Inferior parietal cortex (tissue), 1 donor: ENCODE results near the gene NBAS.
"Not testable (repeated sequence)": the region's sequence is repeated elsewhere in the genome, so short reads cannot be mapped to it uniquely, and the experiment has no call there.

ENCODE experiments used
- DNase-seq: peaks from one replicate; pipeline ENCODE4 v3.0.0-alpha.2; 2016; ENCODE audit errors: extremely low spot score

The NBAS gene

DNA sequence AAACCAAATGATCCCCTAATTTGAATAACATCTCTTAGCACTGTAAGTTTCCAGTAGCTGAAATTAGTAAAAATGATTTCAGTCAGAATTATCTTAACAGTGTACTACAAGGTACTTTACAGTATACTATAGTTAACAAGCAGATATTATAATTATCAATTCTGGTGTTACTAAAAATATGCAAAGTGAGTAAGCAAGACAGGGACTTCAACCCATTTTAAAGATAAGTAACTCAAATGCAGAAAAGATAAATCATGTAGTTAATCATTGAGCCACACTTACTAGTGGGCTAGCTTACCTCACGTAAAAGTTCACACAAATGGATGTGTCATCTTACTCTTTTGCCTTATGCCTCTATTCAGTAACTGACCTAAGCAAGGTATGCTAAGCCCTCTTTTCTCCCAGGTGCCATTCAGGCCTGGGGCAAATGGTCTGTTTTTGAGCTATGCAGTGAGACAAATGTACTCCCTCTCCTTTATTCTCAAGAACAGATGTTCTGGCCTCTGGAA lies 101.0 kb downstream of the NBAS start:
- DNase-seq, result no peak

DNA sequence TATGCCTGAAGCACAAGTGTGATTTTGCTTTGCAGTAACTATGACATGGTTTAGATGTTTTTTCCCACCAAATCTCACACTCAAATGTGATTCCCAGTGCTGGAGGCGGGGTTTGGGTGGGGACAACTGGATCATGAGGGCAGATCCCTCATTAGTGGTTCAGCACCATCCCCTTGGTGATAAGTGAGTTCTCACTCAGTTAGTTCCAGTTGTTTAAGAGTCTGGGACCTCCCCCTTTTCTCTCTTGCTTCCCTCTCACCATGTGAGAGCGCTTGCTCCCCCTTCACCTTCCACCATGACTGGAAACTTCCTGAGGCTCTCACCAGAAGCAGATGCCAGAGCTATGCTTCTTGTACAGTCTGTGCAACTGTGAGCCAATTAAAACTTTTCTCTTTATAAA lies 102.9 kb downstream of the NBAS start:
- no peak for DNase-seq

DNA sequence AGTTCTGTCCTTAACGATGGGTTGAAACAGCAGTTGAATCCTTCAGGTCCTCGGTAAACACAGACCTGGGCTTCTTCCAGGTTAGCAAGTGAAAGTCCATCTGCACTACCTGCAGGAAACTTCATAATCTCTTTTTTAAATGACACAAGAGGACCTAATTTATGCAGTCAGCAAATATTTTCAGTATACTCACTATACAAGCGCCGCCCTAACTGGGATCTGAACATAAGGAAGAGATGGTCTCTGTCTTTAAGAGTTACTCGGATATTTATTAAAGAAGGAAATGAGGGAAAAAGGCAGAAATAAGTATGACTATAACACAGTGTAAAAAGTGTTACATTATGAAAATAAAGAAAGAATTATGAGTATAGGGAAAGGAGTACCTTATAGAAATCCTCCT lies 103.3 kb downstream of the NBAS start:
- no peak for DNase-seq

DNA sequence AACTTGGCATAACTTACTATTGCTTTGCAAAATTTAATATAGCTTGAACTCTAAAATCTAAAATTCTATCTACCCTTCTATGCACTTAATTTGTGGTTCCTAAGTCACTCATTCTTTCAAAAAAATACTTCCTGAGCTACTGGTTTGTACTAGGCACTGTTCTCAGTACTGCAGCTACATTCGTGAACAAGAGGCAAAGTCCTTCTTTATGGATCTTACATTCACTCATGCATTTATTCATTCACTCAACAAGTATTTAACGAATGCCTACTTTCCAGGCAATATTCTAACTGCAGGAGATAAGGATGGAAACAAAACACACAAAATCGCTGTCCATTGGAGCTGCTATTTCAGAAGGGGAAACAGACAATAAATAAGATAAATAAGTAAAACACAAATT lies 104.8 kb downstream of the NBAS start:
- no peak for DNase-seq

DNA sequence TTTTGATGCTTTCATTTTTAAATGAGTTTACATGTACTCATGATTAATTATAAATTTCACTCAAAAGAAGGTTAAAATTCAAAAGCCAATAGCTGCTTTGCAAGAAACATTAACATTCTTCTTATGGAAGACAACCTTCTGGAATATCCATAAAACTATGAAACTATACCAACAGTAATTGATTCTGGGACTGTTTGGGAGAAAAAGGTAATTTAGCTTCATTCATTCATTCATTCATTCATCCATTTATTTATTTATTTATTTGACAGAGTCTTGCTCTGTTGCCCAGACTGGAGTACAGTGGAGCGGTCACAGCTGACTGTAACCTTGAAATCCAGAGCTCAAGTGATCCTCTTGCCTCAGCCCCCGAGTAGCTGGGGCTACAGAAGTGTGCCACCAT lies 110.3 kb downstream of the NBAS start:
- DNase-seq, result no peak

DNA sequence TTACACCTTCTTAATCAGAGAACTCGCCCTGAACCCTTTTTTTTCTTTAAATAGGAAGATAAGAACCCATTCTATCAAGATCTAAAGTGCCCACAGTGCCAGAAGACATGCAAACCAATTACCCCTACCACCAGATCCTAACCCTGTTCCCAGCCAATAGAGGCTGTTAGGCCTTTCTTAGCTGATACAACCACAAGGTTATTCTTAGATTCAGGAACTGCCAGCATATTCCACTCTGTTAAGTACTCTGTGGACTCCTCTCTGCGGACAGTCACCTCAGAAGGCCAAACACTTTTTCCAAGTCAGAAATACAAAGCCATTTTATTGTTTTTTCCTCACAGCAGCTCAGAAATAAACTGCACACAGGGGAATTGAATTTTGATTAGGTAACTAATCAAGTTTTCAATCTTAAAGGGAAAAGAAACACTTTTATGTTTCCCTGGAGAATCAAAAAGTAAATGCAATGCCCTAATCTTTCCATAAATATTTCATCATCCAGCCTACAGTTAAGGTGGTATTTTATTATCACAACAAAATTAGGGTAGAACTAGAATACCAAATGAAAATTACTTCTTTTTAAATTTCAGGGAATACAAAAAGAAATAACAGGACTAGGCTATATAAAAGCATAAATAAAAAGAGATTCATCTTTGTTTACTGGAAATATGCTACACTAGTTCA lies 111.4 kb downstream of the NBAS start:
- DNase-seq, result no peak

DNA sequence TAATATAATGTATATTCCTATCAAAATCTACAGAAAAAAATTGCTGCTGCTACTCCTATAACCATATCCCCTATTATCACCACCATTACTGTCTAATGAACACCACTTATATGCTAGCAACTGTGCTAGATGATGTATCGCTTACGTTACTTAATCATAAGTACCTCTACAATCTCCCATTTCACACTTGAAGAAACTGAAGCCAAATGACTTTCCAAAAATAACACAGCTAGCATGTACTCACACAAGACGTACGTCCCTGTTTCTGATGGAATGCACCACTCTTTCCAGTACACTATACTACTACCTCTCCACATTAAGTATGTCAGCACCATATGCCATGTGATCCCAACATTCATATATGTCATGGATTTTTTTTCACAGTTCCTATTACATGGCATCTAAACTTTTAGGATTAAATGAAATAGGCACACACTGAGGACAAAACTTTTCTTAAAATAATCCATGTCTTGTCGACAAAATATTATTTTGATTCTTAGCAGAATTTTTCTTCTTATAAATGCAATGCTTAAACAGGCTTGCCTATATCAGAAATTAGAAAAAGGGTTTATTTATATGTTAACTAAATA lies 112.8 kb downstream of the NBAS start:
- DNase-seq, result no peak

DNA sequence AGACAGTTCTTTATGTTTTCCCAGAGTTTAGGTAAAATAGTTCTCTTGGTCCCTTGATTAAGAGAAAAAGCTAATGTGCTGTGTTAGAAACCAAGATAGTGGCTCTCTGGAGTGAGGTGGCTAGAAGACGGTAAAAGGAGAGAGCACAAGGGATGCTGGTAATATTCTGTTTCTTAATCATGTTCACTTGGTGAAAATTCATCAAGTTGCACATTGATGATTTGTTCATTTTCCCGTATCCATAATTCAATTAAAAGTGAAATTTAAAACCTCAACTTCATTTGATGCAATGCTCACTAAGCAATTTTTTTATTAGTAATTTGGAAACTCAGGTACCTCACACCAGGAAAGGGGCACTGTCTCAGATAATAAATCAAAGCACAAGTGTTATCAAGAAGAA lies 113.8 kb downstream of the NBAS start:
- no peak for DNase-seq

DNA sequence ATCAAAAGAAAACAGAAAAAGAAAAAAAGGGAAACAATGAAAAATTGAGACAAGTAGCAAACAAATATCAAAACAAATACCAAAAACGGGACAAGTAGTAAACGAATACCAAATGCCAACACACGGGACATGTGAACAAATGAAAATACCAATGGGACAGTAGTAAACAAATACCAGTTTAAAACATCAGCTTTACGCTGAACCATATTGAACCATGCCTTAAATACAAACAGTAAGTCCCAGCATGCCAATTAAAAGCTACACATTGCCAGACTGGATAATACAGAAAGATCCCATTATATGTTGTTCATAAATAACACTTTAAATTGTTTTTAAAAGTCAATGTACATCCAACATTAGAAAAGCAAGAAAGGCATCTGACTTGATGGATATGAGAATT lies 114.2 kb downstream of the NBAS start:
- DNase-seq, result no peak

DNA sequence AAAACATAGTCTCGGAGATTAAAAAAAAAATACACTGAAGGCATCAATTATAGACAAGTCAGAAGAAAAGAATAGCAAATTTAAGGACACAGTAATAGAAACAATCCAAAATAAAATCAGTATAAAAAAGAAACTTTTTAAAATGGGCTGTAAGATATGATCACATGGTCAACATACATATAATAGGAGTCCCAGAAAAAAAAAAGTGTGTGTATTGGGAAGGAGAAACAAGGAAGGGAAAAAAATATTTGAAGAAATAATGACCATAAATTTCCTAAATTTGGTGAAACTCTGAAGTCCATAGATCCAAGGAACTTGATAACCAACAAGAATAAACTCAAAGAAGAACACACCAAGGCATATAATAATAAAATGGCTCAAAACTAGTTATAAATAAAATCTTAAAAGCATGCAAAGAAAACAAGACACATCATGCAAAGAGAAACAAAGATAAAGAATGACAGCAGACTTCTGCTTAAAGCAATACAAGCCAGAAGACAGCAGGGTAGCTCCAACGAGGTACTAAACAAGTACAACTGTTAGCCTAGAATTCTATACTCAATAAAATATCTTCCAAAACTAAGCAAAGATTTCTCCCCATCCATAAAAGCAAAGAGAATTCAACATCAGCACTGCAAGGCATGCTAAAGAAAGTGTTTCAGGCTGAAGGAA lies 115.1 kb downstream of the NBAS start:
- no peak for DNase-seq

DNA sequence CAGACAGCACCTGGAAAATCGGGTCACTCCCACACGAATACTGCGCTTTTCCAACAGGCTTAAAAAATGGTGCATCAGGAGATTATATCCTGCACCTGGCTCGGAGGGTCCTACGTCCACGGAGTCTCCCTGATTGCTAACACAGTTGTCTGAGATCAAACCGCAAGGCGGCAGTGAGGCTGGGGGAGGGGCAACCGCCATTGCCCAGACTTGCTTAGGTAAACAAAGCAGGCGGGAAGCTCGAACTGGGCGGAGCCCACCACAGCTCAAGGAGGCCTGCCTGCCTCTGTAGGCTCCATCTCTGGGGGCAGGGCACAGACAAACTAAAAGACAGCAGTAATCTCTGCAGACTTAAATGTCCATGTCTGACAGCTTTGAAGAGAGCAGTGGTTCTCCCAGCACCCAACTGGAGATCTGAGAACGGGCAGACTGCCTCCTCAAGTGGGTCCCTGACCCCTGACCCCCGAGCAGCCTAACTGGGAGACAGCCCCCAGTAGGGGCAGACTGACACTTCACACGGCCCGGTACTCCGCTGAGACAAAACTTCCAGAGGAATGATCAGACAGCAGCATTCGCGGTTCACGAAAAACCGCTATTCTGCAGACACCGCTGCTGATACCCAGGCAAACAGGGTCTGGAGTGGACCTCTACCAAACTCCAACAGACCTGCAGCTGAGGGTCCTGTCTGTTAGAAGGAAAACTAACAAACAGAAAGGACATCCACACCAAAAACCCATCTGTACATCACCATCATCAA lies 121.2 kb downstream of the NBAS start:
- not testable (repeated sequence) for DNase-seq

DNA sequence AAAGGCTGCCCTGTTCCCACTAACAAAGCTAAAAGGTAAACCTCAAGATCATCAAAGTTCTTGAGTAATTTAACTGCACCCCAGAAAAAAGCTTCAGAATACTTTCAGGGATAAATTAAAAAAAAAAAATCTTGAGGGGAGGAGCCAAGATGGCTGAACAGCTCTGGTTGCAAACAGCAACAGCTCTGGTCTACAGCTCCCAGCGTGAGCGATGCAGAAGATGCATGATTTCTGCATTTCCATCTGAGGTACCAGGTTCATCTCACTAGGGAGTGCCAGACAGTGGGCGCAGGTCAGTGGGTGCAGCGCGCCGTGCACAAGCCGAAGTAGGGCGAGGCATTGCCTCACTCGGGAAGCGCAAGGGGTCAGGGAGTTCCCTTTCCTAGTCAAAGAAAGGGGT lies 121.8 kb downstream of the NBAS start:
- DNase-seq, result not testable (repeated sequence)

DNA sequence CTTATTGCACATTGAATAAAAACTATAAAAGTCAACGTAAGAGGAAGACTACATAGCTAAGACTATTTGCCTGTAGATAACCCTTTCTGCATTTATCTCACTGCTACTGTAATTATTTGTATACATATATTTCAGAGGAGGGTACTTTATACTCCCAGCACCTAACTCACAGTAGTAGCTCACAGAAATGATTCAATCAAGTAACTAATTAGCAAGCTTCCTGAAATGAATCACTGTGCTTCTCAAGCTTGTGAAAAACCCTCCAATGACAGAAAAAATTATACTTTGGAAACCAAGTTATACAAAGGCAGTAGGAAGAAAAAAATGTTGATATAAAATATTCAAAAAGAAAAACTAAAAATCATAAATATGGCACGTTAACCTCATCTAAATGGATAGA lies 124.9 kb downstream of the NBAS start:
- DNase-seq, result no peak

DNA sequence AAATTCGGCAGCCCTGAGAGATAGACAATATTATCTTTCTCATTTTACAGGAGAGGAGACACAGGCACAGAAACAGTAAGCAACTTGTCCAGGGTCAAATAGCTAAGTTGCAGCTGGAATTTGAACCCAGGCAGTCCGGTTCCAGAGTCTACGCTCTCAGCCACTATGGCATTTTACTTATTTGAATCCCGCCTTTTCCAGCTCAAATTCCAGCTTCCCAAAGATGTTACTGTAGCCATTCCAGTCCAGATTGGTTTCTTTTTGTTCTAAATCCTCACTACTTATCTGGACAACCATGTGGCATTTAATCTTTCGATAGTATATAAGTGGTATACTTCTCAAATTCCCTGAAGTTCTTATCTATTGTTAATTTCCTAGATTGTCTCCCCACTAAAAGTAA lies 125.7 kb downstream of the NBAS start:
- no peak for DNase-seq

DNA sequence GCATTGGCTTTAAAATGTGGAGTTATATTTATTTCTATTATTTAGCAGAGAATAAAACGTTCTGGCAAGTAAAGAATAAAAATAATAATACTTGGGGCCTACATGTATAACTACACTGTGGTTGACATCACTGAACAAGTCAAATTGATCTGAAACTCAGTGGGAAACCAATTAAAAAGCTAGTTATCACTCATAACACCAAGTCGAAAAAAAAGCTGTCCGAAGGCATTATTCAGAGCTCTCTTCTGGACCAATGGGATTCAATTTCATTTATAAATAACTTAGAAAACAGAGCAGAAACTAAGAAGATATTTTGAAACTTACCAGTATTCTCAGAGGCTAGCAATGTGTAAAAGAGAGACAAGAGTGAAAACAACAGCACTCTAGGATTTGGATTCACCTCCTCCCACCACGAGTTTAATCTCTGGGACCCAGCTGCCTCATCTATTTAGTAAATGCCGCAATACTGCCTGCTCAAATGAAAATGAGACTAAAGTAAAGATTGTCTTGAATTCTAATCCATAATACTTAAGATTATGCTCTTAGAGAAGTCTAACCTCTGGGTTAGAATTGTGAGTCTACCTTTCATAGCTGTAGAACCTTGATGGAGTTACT lies 128.4 kb downstream of the NBAS start:
- no peak for DNase-seq

DNA sequence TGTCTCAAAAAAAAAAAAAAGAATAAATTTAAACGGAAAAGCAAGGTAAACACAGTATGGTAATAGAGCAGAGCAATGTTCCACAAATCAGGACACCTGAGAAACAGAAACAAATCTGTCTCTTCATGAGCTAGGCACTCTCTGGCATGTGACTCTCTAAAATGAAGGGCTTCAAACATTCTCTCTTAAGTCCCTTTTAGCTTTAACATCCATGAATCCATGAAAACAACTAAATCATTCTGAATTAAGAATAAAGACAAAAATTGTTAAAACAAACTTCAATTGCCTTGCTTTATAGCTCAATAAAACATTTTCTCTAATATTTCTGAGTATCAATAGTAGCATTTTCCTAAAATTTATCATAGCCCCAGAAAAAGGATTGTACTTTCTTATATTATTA lies 132.1 kb downstream of the NBAS start:
- no peak for DNase-seq

DNA sequence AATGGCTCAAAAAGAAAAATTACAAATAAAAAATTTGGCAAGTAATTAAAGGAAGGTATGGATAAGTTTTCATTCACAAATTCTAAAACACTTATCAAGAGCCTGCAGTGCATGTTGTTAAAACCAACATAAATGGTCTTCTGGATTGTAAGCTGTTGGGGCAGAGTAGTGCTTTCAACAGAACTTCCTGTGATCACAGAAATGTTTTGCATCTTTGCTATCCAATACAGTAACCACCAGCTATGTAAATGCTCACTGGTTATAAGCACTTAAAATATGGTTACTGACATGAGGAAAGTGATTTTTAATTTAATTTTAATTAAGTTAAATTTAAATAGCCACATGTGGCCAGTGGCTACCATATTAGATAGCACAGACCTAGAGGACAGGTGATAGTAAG lies 133.1 kb downstream of the NBAS start:
- no peak for DNase-seq

DNA sequence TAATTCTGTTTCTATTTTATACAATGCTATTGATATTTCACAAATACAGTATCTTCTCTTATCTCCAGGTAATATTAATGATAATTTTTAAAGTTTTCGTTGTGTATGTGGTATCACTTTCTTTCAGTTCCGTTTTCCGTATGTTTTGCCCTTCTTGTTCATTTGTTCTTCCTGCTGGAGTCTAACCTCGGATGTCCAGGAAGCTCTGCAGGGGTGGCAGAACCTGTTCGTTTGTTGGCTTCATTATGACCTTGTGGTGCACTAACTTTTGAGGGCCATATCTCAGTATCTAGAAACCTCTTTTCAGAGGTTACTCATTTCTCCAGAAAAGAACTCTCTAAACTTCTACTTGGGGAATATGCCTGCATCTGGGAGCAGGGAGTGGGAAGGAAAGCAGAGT lies 134.5 kb downstream of the NBAS start:
- DNase-seq, result no peak

DNA sequence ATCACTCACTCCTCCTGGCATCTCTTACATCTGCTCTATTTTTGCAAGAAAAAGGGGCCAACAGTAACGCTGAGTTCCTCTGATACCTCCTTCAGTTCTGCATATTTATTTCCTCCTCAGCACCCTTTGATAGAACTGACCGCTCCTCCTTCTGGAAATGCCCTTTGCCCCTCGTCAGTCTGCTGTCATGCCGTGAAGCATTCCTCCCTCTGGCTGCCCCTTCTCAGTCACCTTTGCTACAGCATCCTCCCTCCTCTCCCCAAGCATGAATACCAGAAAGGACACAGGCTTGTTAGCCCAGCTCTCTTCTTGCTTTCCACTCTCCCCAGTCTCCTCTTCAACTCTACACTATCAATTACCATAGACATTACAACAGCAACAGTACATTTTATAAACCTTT lies 135.4 kb downstream of the NBAS start:
- no peak for DNase-seq

DNA sequence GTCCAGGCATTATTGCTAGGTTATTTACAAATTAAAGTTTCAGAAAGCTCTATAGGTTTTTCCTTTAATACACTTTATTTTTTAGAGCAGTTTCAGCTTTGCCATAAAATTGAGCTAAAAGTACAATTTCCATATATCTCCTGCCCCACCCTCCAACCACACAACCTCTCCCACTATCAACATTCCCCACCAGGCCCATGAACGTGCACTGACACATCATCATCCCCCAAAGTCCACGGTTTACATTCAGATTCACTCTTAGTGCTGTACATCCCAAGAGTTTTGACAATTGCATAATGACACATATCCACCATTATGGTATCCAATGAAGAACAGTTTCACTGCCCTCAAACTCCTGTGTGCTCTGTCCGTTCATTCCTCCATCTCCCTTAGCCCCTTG lies 139.4 kb downstream of the NBAS start:
- no peak for DNase-seq

DNA sequence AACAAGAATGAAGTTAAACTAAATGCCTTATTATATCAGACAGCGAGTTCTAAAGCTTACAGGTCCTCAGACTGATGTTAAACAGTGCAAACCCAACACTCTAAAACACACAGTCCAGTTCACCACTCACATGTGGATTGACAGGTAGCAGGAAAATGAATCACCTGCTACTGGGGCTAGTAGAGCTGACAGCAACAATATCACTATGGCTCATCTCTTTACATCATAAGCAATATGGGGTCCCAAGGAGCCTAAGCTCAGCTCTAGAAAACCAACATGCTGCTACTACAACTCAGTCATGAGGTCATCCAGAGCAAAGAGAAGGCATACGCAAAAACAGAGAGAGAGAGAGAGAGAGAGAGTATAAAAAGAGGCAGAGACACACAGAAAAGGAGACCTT lies 145.4 kb downstream of the NBAS start:
- no peak for DNase-seq

DNA sequence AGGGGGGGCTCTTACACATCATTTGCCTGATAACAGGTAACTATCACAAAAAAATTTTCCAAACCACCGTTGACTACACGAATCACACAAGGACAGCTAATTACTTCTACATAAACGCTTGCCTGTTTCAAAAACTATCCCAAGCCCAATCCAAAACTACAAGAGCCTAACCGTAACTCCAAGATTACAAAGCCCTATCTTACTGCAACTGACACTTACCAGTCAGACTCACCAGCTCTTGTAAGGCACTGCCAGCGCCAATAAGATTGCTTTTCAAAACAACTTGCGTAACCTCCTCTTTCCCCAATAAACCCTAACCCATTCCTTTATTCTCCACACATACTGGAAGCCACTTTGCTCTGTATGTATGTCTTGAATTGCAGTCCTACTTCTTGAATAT lies 148.4 kb downstream of the NBAS start:
- no peak for DNase-seq
